ENCODE results near the gene MARK2.

GRCh38 chr11:63868399-63869064 lies 29.6 kb downstream of the MARK2 start:
- TF ChIP-seq CTCF (optimal IDR thresholded peaks at IDR 0.05 in 1 of 3, IDR thresholded peaks at IDR 0.05 in 1 of 3, conservative IDR thresholded peaks at IDR 0.05 in 1 of 3; ENCODE audit: extremely low read depth in 1 of 3, insufficient read depth in 2 of 3, low read length in 3 of 3) (no peak), EZH2 (IDR thresholded peaks at IDR 0.05; ENCODE audit: low read length) (no peak)

All from keratinocyte (primary cell).